IMR-90 (cell line): ENCODE results near the gene NFILZ. TPM values are rescaled to one million over a fixed set of nuclear protein-coding genes. Genes with fewer than 3 reads are reported as not detected.

Source experiments
- ATAC-seq: fragments of 200-7000 bp; cut with Tn5 transposase; 2 replicates; pipeline ENCODE4 v1.9.1; 2020; ENCODE audit warnings: low read depth, mild to moderate bottlenecking, moderate library complexity
- BruUV-seq: library from RNA; stranded (reverse); fragments of 400-500 nt; replicated peaks from 2 replicates; lab custom pipeline; 2021; lab: Mats Ljungman, UMichigan
- CTCF ChIA-PET: fragments of 300-600 bp; formaldehyde crosslinking; extraction: SDS; loops from one replicate; lab custom pipeline; 2021; ENCODE audit warnings: antibody characterized with exemption; lab: Yijun Ruan, JAX
- POLR2A ChIA-PET: fragments of 300-600 bp; sonication (Branson Sonifier 250); formaldehyde crosslinking; loops from one replicate; lab custom pipeline; 2022; ENCODE audit warnings: antibody characterized with exemption; ENCODE audit not compliant: unreplicated experiment; lab: Charles Lee
- DNase-seq: peaks from one replicate; pipeline ENCODE4 v3.0.0; 2013
- H2AFZ ChIP-seq: replicated peaks from 2 replicates; pipeline ENCODE3; 2013; ENCODE audit warnings: low read length, mild to moderate bottlenecking; ENCODE audit not compliant: poor library complexity
- H2AK5ac ChIP-seq: 2 replicates; pipeline ENCODE4 v1.6.1; 2013; ENCODE audit warnings: low read depth, low read length, inconsistent platforms
- H2AK9ac ChIP-seq: replicated peaks from 2 replicates; pipeline ENCODE3; 2013; ENCODE audit warnings: mild to moderate bottlenecking, low read depth, low read length, moderate library complexity; ENCODE audit not compliant: poor library complexity
- H2BK120ac ChIP-seq: 2 replicates; pipeline ENCODE4 v1.6.1; 2013; ENCODE audit warnings: low read depth, low read length, inconsistent platforms
- H2BK15ac ChIP-seq: 3 replicates; pipeline ENCODE4 v1.6.1; 2013; ENCODE audit warnings: low read depth, low read length, inconsistent platforms
- H2BK20ac ChIP-seq: 2 replicates; pipeline ENCODE4 v1.6.1; 2013; ENCODE audit warnings: low read depth, mild to moderate bottlenecking, inconsistent platforms, low read length, moderate library complexity
- H2BK5ac ChIP-seq: 2 replicates; pipeline ENCODE4 v1.6.1; 2013; ENCODE audit warnings: mild to moderate bottlenecking, low read depth, low read length, inconsistent platforms; ENCODE audit not compliant: poor library complexity, severe bottlenecking
- H3K14ac ChIP-seq: replicated peaks from 2 replicates; pipeline ENCODE4 v1.6.1; 2013; ENCODE audit warnings: low read depth, low read length, inconsistent platforms
- H3K18ac ChIP-seq: 2 replicates; pipeline ENCODE4 v1.6.1; 2013; ENCODE audit warnings: low read depth, low read length, control low read depth
- H3K23ac ChIP-seq: 2 replicates; pipeline ENCODE4 v1.6.1; 2013; ENCODE audit warnings: low read depth, low read length, inconsistent platforms
- H3K27ac ChIP-seq: 2 replicates; pipeline ENCODE4 v1.5.1; 2013; ENCODE audit warnings: mild to moderate bottlenecking, control low read depth, low read length; ENCODE audit not compliant: insufficient read depth
- H3K27me3 ChIP-seq: 2 replicates; pipeline ENCODE4 v1.6.1; 2013; ENCODE audit warnings: low read length; ENCODE audit not compliant: control insufficient read depth, insufficient read depth
- H3K36me3 ChIP-seq: 2 replicates; pipeline ENCODE4 v1.6.1; 2013; ENCODE audit warnings: low read length, mixed read lengths; ENCODE audit not compliant: control insufficient read depth, insufficient read depth
- H3K4ac ChIP-seq: 2 replicates; pipeline ENCODE4 v1.6.1; 2013; ENCODE audit warnings: low read depth, low read length, inconsistent platforms
- H3K4me1 ChIP-seq: 2 replicates; pipeline ENCODE4 v1.6.1; 2013; ENCODE audit warnings: low read length, mixed read lengths; ENCODE audit not compliant: control insufficient read depth, insufficient read depth
- H3K4me2 ChIP-seq: 2 replicates; pipeline ENCODE4 v1.6.1; 2013; ENCODE audit warnings: low read depth, mild to moderate bottlenecking, control low read depth, low read length, moderate library complexity
- H3K4me3 ChIP-seq: 2 replicates; pipeline ENCODE4 v1.5.1; 2013; ENCODE audit warnings: low read depth, mild to moderate bottlenecking, control low read depth, low read length, moderate library complexity; ENCODE audit not compliant: insufficient read depth
- H3K56ac ChIP-seq: 2 replicates; pipeline ENCODE4 v1.6.1; 2013; ENCODE audit warnings: low read length, inconsistent platforms; ENCODE audit not compliant: insufficient read depth; ENCODE audit errors: extremely low read depth
- H3K79me1 ChIP-seq, 2 experiments: 2 replicates each; pipeline ENCODE4 v1.6.1; 2013; ENCODE audit warnings: low read length in 2 of 2, inconsistent platforms in 1 of 2, low read depth in 1 of 2
- H3K9ac ChIP-seq: 2 replicates; pipeline ENCODE4 v1.6.1; 2013; ENCODE audit warnings: low read depth, low read length, control low read depth
- H3K9me1 ChIP-seq: 2 replicates; pipeline ENCODE4 v1.6.1; 2013; ENCODE audit warnings: low read length, inconsistent platforms; ENCODE audit not compliant: insufficient read depth
- H3K9me3 ChIP-seq: 2 replicates; pipeline ENCODE4 v1.6.1; 2013; ENCODE audit warnings: low read length; ENCODE audit not compliant: control insufficient read depth, insufficient read depth
- H4K20me1 ChIP-seq: 2 replicates; pipeline ENCODE4 v1.6.1; 2013; ENCODE audit warnings: low read length, inconsistent platforms; ENCODE audit not compliant: insufficient read depth
- H4K5ac ChIP-seq: 2 replicates; pipeline ENCODE4 v1.6.1; 2013; ENCODE audit warnings: mild to moderate bottlenecking, low read depth, low read length, control low read depth
- H4K8ac ChIP-seq, 2 experiments: 2 replicates each; pipeline ENCODE4 v1.6.1; 2013; ENCODE audit warnings: low read depth in 2 of 2, low read length in 2 of 2, control low read depth in 1 of 2, inconsistent platforms in 1 of 2
- H4K91ac ChIP-seq: 2 replicates; pipeline ENCODE4 v1.6.1; 2013; ENCODE audit warnings: low read depth, low read length, inconsistent platforms; ENCODE audit not compliant: insufficient read depth
- CEBPB ChIP-seq: IDR thresholded peaks from 2 replicates; pipeline ENCODE4 v1.6.1; 2012; ENCODE audit warnings: low read depth, low read length, improper control_type of control experiment
- FOS ChIP-seq: fragments of 150-350 bp; IDR thresholded peaks from 2 replicates; pipeline ENCODE4 v1.6.1; 2016; ENCODE audit warnings: low read depth, low read length
- MAFK ChIP-seq: IDR thresholded peaks from 2 replicates; pipeline ENCODE4 v1.6.1; 2012; ENCODE audit warnings: low read depth, low read length, improper control_type of control experiment
- NFE2L2 ChIP-seq: fragments of 150-350 bp; IDR thresholded peaks from 2 replicates; pipeline ENCODE4 v1.6.1; 2016; ENCODE audit warnings: low read depth, mild to moderate bottlenecking, low read length
- RCOR1 ChIP-seq: IDR thresholded peaks from 2 replicates; pipeline ENCODE4 v1.6.1; 2012; ENCODE audit warnings: mild to moderate bottlenecking, low read length, improper control_type of control experiment; ENCODE audit not compliant: insufficient replicate concordance
- WGBS, 2 experiments: methylation state at CpG; one replicate each; pipeline versions ENCODE4 v1.1.5 to v1.1.7; 2013; ENCODE audit warnings: missing lambda C conversion rate in 2 of 2; ENCODE audit not compliant: insufficient read length in 1 of 2; ENCODE audit errors: extremely low coverage in 2 of 2; 5-methylcytosine and 5-hydroxymethylcytosine counted together
- dilution Hi-C: fragments of 300-500 bp; cut with HindIII; formaldehyde crosslinking; loops from one replicate; pipeline ENCODE4 v1.14.3; 2018; ENCODE audit warnings: low sequenced_read_pairs; ENCODE audit not compliant: unreplicated experiment
- in situ Hi-C: fragments of 300-500 bp; cut with MboI; formaldehyde crosslinking; loops from 3 replicates; pipeline ENCODE4 v1.14.3; 2019; ENCODE audit warnings: low sequenced_read_pairs, inconsistent platforms, mixed read lengths
- intact Hi-C: fragments of 100-400 bp; cut with micrococcal nuclease; formaldehyde crosslinking; loops from 2 replicates; pipeline ENCODE4 v1.10.0; 2022
- polyA plus RNA-seq, 3 experiments: library from polyadenylated mRNA; depleted of rRNA; stranded (reverse); fragments of >200 nt; gene quantifications; 2 replicates each; pipeline ENCODE4 v1.2.3, GENCODE V29; 2012; ENCODE audit warnings: low replicate concordance in 1 of 3
- total RNA-seq: library from RNA; depleted of rRNA; stranded (reverse); fragments of >200 nt; gene quantifications from 2 replicates; pipeline ENCODE4 v1.2.3, GENCODE V29; 2012

NFILZ gene
- total and polyA plus RNA-seq, 2 of the 4 experiments (the other 2 are of a cell fraction), result not detected

DNA sequence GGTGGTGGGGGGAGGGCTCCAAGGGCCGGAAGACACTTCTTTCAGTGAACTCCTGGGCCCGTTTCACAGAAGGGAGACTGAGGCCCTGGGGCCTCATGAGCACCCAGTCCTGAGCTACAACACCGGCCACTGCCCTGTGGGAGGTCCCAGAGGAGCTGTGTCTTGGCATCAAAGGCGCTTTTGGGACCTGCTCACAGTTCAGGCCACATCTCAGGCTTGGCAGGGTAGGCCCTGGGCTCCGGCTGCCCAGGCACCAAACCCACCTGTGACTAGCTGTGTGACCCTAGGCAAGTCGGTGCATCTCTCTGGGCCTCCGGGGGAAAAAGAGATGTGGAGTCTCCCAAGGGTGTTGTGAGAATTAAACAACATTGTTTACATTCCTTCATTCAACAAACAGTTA, 29.5 kb downstream of the NFILZ start:
- Histone ChIP-seq H3K27ac (no peak overlapping the region), H2BK20ac (no peak overlapping the region), H4K20me1 (no peaks in the 10 kb centered on the region), H3K18ac (no peak overlapping the region), H2AFZ (no peak overlapping the region), H3K79me1 (no peaks in the 10 kb centered on the region), H2BK15ac (no peak overlapping the region), H3K4me1 (no peaks in the 10 kb centered on the region), H3K14ac (no peak overlapping the region), H3K9ac (no peak overlapping the region), H3K9me3 (no peaks in the 10 kb centered on the region), H2BK5ac (no peak overlapping the region), H3K9me1 (no peaks in the 10 kb centered on the region), H2AK5ac (no peak overlapping the region), H3K36me3 (no peaks in the 10 kb centered on the region), H4K5ac (no peak overlapping the region), H2AK9ac (no peak overlapping the region), H3K27me3 (peaks cover 3% of the 10 kb centered on the region; the same call in 1 of the 2 replicates), H4K91ac (no peak overlapping the region), H3K56ac (no peak overlapping the region), H3K23ac (no peak overlapping the region), H4K8ac (no peak overlapping the region), H2BK120ac (no peak overlapping the region), H3K4ac (no peak overlapping the region), H3K4me2 (no peak overlapping the region), H3K4me3 (no peak overlapping the region)
- no TSS peak for BruUV-seq
- ATAC-seq, result no peak
- in situ Hi-C loops, result loop anchor here (25.0 kb wide), 1 partner anchor 427 kb away; the partner anchor contains the start of gene OR1M1
- intact Hi-C loops, result no loop called here
- TF ChIP-seq NFE2L2 (no peak), CEBPB (no peak), FOS (no peak), MAFK (no peak), RCOR1 (no peak)
- dilution Hi-C loops, result no loop called here
- 23% methylated on average over 3 of the region's 7 CpGs; no CpG with 5 or more reads in 1 of the 2 experiments for WGBS, 2 experiments
- ChIA-PET POLR2A (no interaction called here), CTCF (no interaction called here)
- DNase-seq, result no peak
